NCI-H510A (cell line): ENCODE data around the gene EIF4E2.

Experiments
- DNase-seq: peaks from one replicate; lab custom pipeline; 2025; lab: John Stamatoyannopoulos, UW

The EIF4E2 gene

DNA sequence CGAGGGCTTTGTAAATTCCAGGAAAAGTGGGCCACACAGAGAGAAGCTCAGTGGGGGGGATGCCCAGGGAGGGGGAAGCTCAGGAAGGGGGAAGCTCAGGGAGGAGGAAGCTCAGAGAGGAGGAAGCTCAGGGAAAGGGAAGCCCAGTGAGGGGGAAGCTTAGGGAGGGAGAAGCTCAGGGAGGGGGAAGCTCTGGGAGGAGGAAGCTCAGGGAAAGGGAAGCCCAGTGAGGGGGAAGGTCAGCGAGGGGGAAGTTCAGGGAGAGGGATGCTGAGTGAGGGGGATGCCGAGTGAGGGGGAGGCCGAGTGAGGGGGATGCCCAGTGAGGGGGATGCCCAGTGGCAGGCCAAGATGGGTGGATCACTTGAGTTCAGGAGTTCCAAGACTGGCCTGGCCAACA is 11.8 kb upstream of the EIF4E2 start:
- no peak for DNase-seq

DNA sequence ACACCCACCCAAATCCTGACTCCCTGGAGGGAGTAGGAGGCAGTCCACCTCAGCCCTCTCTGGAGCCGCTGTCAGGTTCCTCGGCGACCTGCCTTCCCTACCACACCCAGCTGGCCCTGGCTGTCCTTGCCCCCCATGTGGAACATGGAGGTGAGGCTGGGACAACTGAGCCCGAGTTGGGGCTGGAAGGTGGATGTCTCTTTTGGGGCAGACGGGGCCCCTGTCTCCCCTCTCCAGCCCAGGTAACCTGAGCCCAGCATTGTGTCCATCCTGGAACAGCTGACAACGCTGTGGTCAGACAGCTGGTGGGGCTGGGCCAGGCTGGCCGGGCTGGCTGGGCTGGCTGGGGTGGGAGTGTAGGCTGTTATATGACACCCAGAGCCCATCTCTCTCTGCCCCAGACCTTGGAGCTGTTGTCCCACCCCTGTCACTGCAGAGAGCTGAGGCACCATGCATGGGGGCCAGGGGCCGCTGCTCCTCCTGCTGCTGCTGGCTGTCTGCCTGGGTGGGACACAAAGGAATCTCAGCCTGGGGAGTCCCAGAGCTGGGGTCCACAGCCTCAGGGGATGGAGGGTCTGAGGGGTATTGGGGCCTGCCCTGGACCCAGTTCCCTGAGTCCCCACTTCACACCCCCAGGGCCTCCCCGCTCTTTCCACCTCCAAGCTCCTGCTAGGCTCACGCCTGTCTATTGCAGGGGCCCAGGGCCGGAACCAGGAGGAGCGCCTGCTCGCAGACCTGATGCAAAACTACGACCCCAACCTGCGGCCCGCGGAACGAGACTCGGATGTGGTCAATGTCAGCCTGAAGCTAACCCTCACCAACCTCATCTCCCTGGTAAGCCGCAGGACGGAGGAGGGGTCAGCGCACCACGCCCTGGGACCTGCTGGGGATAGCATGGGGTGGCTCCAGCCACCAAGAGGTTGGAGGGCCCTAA is 10.9 kb upstream of the EIF4E2 start, which contains the start of gene CHRNG:
Gene CHRNG, plus strand, starts transcription at position 395 of the 934 bp plus-strand sequence. Its CDS starts 56 bp downstream, at position 451.
- DNase-seq = no peak

DNA sequence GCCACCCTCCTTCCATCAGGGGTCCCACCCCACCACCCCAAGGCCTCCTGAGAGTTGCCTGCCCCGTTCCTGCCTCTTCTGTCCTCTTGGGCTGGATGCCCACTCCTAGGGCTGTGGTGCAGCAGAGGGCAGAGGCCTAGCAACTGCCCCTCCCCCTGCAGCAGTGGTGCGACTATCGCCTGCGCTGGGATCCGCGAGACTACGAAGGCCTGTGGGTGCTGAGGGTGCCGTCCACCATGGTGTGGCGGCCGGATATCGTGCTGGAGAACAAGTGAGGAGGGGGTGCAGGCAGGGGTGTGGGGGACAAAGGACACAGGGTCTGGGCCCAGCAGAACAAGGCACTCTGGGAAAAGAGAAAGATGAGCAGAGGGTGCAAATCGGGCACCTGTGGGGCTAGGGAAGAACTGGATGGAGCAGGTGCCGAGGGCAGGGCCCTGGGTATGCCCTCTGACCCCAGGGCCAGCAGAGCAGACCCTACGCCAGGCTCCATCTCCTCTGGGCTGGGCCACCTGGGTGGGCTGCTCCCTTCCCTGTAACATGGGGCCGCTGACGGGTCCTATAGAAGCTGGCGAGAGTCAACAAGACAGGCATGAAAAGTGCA is 9.9 kb upstream of the EIF4E2 start:
- DNase-seq = no peak

DNA sequence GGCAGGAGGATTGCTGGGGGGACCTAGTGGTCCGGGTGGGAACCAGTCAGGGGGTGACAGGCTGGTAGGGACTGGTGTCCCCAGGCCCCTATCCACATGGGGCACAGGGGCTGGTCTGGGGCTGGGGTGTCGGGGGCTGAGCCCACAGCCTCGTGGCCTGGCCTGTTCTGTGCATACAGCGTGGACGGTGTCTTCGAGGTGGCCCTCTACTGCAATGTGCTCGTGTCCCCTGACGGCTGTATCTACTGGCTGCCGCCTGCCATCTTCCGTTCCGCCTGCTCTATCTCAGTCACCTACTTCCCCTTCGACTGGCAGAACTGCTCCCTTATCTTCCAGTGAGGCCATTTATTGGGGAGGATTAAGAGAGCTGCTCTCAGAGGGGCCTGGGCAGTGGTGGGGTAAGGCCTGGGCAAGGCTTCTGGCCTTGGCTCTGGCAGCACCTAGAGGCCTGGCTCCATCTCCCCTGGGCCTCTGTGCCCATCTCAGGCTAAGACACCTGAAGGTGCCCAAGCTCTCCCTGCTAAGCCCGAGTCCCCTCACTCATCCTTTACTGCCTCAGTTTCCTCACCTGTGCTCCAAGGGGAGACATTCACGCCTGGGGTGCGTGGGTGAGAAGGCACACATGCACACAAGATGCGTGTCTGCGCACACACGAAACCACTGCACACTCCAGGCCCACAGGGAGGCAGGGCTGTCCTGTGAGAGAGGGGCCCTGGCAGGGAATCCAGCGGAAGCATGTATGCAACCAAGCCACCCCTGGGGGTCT is 9.1 kb upstream of the EIF4E2 start:
- no peak for DNase-seq

DNA sequence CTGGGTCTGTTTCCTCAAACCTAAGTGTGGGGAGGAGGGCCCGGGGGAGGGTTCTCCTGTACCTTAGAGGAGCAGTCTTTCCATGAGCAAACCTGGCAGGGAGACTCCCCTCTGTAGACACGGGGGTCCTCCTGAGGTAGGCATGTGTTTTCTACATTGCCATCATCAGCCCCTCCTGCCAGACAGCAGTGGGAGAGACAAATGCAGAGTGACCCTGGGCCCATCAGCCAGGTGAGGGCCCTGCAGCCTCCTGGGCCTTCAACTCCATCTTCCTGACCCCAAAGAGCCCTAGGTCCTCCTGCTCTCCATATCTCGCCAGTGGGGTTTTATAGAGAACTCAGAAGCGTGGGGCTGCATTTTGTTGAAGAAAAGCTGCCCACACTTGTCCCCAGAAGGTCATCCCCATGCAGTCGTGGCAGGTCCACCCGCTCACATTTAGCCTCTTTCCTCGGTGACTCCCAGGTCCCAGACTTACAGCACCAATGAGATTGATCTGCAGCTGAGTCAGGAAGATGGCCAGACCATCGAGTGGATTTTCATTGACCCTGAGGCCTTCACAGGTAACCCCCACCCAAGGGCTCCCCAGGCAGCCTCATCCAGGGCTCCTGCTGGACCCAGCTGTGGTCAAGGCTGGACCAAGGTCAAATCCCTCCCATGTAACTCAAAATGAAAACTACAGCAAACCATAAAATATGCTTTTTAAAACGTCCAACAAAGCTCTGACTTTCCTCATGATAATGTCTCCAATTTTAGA is 8.4 kb upstream of the EIF4E2 start:
- no peak for DNase-seq

DNA sequence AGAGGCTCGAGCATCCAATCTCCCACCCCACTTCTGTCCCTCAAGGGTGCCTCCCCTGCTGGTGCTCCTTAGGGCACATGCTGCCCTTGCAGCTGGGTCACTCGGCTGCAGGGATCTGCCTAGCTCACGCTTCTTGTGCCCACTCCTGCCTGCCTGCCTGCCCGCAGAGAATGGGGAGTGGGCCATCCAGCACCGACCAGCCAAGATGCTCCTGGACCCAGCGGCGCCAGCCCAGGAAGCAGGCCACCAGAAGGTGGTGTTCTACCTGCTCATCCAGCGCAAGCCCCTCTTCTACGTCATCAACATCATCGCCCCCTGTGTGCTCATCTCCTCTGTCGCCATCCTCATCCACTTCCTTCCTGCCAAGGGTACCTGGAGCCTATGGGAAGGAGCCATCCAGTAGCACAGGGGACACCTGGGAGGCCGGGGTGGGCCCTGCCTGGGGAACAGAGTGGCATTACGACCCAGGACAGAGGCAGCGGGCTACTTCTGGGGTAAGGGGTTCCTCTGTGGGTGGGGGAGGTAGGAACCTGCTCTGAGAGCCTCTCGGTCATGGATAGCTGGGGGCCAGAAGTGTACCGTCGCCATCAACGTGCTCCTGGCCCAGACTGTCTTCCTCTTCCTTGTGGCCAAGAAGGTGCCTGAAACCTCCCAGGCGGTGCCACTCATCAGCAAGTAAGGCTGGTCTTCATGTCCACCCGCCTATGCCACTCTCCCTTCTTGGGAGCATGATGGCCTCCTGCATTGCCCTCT is 7.6 kb upstream of the EIF4E2 start:
- DNase-seq = no peak

DNA sequence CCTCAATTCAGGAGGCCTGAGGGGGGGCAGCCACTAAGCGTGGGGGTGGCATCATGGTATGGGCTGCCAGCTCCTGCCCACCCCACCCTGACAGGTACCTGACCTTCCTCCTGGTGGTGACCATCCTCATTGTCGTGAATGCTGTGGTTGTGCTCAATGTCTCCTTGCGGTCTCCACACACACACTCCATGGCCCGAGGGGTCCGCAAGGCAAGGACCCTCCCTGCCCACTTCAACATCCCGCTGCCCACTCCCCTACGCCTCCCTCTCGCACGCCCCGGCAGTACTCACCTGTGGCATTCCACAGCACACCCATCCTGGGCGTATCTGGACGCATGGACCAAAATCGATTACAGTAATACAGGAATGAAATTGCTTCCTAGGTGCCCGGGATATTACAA is 7.0 kb upstream of the EIF4E2 start:
- DNase-seq = no peak

DNA sequence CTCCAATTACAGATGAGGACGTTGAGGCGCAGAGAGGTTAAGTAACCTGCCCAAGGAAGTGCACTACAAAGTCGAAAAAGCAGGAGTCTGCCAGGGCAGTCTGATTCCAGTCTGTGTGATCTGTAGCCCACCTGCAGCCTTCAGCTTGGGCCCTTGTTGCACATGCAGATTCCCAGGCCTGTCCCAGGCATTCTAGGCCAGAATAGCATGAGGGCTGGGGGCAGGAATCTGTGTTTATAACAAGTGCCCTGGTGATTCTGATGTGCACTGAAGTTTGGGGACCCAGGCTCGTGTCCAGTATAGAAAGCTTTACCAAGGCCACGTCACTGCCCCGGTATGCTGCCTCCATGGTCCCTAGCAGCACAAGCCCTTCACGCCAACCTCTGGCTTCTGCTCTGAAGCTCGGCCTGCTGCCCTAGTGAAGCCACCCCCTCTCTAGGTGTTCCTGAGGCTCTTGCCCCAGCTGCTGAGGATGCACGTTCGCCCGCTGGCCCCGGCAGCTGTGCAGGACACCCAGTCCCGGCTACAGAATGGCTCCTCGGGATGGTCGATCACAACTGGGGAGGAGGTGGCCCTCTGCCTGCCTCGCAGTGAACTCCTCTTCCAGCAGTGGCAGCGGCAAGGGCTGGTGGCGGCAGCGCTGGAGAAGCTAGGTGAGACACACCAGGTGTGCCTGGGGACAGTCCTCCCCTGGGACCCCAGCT is 6.4 kb upstream of the EIF4E2 start:
- DNase-seq = no peak

DNA sequence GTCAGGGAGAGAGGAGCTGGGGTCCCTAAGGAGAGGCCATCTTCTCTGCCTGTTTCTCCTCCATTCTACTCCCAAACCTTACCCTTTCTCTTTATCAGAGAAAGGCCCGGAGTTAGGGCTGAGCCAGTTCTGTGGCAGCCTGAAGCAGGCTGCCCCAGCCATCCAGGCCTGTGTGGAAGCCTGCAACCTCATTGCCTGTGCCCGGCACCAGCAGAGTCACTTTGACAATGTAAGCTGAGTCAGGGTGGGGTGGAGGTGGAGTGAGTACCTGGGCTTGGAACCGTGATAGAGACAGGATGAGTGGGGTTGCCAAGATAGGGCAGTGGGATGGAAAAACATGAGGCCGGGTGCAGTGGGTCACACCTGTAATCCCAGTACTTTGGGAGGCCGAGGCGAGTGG is 5.8 kb upstream of the EIF4E2 start:
- DNase-seq = no peak

DNA sequence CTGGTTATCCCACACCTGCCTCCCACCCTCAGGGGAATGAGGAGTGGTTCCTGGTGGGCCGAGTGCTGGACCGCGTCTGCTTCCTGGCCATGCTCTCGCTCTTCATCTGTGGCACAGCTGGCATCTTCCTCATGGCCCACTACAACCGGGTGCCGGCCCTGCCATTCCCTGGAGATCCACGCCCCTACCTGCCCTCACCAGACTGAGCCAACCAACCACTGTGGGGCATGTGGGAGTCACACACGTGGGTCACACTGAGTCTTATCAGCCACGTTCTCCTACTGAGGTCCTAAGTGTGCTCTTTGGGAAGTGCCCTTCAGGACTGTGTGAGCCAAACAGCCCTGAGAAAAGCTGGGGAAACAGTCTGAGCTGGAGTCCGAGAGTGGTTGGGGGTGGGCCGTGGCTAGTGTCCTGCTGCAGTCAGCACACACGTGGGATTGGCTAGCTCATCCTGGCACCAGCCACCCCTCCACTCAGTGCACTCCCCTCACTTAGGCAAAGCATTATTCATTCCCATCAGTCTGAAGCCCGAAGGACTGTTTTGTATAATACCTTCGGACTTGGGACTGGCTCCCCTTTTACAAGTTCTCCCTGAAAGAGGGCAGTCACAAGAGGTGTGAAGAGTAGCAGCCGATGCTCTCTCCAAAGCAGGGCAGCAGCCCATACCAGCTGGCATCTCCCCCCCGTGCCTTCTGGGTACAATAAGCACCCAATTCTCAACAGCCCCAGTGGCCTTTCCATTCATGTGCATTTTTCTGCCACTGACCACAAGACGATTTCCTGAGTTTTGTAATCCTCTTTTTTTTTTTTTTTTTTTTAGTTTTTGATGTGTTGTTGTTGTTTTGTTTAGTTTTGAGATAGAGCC is 4.7 kb upstream of the EIF4E2 start:
- no peak for DNase-seq

DNA sequence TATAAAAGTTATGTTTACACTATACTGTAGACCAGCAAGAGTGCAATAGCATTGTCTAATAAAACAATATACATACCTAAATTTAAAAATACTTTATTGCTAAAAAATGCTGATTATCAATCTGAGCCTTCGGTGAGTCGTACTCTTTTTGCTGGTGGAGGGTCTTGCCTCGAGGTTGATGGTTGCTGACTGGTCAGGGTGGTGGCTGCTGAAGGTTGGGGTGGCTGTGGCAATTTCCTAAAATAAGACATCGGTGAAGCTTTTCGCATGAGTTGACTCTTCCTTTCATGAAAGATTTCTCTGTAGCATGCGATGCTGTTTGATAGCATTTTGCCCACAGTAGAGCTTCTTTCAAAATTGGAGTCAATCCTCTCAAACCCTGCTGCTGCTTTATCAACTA is 2.5 kb upstream of the EIF4E2 start:
- no peak for DNase-seq

DNA sequence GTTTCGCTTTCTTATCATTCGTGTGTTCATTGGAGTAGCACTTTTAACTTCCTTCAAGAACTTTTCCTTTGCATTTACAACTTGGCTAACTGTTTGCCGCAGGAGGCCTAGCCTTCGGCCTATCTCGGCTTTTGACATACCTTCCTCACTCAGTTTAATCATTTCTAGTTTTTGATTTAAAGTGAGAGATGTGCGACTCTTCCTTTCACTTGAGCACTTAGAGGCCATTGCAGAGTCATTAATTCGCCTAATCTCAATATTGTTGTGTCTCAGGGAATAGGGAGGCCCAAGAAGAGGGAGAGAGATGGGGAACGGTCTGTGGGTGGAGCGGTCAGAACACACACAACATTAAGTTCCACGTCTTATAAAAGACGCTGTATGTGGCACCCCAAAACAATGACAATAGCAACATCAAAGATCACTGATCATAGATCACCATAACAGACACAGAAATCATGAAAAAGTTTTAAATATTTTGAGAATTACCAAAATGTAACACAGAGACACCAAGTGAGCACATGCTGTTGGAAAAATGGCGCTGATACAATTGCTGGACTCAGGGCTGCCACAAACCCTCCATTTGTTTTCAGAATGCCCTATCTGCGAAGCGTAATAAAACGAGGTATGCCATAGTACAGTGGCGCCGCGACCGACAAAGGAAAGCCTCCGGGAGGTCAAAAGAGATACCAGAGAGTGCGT is 685 bp upstream of the EIF4E2 start:
- no peak for DNase-seq

DNA sequence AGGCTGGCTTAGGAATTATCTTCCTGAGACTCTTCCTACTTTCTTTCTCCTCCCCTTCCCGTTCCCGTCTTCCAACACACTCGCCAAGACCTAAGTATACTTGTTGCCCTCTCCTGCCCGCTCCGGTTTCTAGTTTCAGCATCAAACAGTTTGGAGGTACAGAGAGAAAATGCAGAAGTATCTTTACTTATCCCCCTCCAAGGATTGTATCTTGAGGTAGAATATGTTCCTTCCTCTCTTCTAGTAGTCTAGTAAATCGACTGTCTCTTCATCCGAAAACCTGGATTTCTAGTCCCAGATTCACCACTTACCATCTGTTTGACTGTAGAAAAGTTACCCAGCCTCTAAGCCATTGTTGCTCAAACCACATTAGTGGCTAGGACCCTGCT is 755 bp downstream of the EIF4E2 start:
- no peak for DNase-seq

DNA sequence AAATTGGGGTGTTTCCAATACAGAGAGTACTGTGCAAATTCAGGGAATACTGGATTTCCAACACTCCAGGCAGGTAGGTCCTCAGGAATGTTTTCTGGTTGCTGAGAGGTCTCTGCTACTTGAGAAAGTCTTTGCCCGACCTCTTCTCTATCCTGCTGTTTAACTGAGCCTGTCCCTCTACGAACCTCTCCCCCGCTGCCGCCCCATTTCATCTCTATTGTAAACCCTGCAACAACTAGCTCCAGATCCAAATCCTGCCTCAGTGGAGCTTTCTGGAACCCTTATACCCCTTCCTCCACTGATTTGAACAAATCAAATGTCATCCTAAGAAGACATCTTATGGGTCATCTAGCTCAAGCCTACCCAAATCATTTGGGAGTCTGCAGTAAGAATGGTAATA is 1.3 kb downstream of the EIF4E2 start:
- DNase-seq = no peak

DNA sequence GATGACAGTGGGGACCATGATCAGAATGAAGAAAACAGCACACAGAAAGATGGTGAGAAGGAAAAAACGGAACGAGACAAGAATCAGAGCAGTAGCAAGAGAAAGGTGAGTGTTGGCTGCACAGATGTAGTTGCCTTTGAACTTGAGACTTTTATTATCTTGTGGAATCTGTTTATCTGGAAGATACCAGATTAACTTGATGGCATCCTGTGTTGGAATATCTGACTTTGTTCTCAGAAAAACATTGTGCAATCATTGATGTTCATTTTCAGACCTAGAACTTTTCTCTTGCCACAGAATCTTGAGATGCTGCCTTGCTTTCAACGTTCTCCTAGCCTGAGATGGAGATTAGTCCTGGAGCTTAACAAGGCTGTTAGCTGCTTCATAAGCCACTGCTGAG is 5.9 kb downstream of the EIF4E2 start:
- no peak for DNase-seq

DNA sequence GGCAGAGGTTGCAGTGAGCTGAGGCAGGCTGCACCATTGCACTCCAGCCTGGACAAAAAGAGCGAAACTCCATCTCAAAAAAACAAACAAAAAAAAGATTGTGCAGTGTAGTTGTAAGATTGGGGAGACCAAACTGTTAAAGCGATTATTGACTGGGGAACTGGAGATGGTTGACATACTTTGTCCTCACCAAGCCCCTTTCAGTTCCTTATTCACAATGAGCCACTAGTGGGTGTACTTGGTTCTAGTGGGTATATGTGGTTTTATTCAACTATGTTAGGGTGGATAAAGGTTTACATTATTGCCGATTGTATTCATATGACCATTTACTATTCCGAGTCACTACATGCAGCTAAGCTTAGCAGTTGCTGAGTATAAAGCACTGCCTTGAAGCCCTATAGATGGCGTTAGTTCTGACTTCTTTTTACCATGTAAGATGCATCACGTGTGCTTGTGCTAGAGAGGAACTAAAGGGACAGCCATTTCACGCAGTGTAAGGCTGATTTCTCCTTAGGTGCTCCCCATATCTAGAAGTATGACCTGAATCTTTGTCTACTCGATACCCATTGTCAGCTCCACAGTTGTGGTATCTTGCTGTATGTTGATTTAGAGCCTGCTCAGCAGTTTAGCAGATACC is 12.1 kb downstream of the EIF4E2 start:
- no peak for DNase-seq

DNA sequence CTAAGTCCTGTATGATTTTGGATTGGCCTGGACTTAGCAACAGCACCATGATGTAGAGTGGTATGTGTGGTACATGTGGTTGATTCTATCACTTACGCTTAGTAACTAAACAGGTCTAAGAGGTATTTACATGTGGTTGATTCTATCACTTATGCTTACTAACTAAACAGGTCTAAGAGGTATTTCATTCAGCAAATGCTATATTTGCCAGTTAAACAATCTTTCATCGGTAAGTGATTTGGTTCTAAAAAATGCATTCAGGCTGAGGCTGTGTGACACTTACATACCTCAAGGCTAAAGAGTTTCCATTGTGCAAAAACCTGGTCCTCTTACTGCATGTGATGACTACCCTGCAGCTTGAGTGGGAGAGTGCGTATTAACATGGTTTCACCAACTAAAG is 13.1 kb downstream of the EIF4E2 start:
- DNase-seq = no peak

DNA sequence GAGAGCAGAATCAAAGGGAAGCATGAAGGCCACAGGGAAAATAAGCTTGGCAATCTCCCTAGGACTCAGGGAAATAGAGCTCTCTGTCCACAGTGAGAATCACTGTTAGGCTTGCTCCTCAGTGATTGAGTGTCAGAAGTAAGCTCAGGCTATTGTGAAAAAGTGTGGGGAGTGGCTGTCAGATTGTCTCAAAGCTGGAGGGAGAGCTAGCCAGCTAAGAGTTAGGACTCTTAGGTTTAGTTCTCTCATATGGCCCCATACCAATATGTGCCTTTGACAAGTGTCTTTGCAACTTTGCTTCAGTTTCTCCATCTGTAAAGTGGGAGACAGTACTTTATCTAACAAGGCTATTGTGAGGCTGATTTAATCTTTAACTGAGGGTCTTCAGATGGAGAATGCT is 17.2 kb downstream of the EIF4E2 start:
- no peak for DNase-seq

DNA sequence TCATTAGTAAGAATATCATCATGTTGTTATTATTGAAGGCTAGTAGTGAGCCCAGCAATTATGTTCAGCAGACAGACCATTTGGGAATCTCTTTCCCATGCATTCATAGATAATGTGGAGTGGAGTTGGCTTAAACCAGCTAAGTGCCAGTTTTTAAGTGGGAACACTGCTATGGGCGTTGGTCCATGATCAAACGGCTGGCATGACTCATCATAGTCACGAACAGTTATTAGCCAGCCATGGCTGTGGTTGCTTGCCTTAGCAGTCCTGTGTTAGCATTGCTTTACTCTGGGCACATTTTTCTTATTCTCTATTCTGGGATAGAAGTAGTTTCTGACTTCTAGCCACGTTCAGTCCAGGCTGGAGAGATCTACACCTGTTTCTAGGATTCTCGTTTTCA is 17.7 kb downstream of the EIF4E2 start:
- DNase-seq = no peak
